Thoracic aorta (tissue), 2 donors: ENCODE data around the gene PDE8B. TPM values are rescaled to one million over a fixed set of nuclear protein-coding genes. Genes with fewer than 3 reads are reported as not detected.
"Not testable (repeated sequence)": the region's sequence is repeated elsewhere in the genome, so short reads cannot be mapped to it uniquely, and the experiment has no call there.

Source experiments
- ATAC-seq: fragments of 150-250 bp; one replicate; pipeline ENCODE4 v1.8.0; 2017; ENCODE audit warnings: low read depth; ENCODE audit not compliant: insufficient number of reproducible peaks, low FRiP score
- DNase-seq: peaks from one replicate; pipeline ENCODE4 v3.0.0-alpha.2; 2020; ENCODE audit warnings: low spot score
- H3K27ac ChIP-seq, 2 donors: fragments of 200-600 bp; sonication (generic); 1 replicate in 1 of 2; 2 replicates in 1 of 2; pipeline ENCODE4 v1.5.1; 2016; ENCODE audit warnings: mild to moderate bottlenecking in 2 of 2, moderate library complexity in 2 of 2
- H3K27me3 ChIP-seq: fragments of 200-600 bp; sonication (generic); replicated peaks from 2 replicates; pipeline ENCODE4 v1.6.0; 2016; ENCODE audit warnings: mild to moderate bottlenecking; ENCODE audit not compliant: insufficient read depth
- H3K36me3 ChIP-seq: fragments of 200-600 bp; sonication (generic); one replicate; pipeline ENCODE4 v1.5.1; 2016
- H3K4me1 ChIP-seq, 2 donors: fragments of 200-600 bp; sonication (generic); 1 replicate in 1 of 2; 2 replicates in 1 of 2; pipeline versions ENCODE4 v1.5.1 to v1.6.0; 2016; ENCODE audit warnings: low read depth in 2 of 2, mild to moderate bottlenecking in 1 of 2; ENCODE audit not compliant: control insufficient read depth in 1 of 2
- H3K4me3 ChIP-seq: fragments of 200-600 bp; sonication (generic); 2 replicates; pipeline ENCODE4 v1.5.1; 2016; ENCODE audit warnings: mild to moderate bottlenecking
- H3K9me3 ChIP-seq: fragments of 200-600 bp; sonication (generic); 2 replicates; pipeline ENCODE4 v1.5.1; 2016
- total RNA-seq, 2 donors: library from RNA; depleted of rRNA; stranded (reverse); fragments of >200 nt; gene quantifications; one replicate each; pipeline versions ENCODE4 v1.1.0 to v1.2.3, GENCODE V29; 2016
- TF ChIP-seq, protein P1 (sequence below): fragments of 200-600 bp; sonication (generic); IDR thresholded peaks from one replicate; pipeline ENCODE4 v1.5.1; 2019; ENCODE audit warnings: antibody characterized with exemption

PDE8B gene
- total RNA-seq, 2 donors from 2014 or later = 22.7 to 59.8 TPM

DNA sequence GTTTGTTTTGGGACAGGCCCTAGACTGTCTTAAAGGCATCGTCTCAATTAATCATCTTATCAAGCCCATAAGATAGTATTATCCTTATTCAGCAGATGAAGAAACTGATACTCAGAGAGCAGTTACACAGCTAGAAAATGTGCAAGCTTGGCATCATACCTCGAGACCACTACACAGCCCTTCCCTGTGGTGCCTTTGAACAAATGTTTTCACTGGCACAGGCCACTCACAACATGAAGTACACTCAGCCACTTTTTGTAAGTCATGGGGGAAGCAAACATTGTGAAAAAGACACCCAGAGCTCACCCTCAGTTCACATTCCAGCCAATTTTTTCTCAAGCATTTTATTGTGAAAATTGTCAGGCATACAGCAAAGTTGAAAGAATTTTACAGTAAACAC, 159.1 kb downstream of the PDE8B start:
- no peaks in the 10 kb centered on the region for H3K27me3 ChIP-seq

DNA sequence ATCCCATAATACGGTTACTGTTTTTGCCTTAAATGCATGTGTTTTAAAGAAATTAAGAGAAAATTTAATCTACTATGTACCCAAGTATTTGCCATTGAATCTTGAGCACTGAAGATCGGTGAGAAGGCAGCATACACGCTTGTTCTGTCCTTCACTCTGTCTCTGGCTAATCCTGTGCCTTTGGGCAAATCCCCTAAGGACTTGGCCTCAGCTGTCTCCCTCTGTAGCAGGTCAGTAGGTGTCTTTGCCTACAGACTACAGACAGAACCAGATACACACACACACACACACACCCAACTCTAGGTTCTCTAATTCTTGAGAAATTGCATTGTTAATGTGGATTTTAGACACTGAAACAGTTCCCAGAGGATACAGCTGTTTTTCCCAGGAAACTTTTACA, 164.2 kb downstream of the PDE8B start:
- Histone ChIP-seq H3K9me3 (no peaks in the 10 kb centered on the region), H3K27ac (no peak overlapping the region), H3K4me3 (no peak overlapping the region), H3K36me3 (no peaks in the 10 kb centered on the region), H3K27me3 (no peaks in the 10 kb centered on the region), H3K4me1 (peaks cover 6 to 22% of the 10 kb centered on the region in 2 donors)
- ATAC-seq = no peak
- TF ChIP-seq, protein P1, sequence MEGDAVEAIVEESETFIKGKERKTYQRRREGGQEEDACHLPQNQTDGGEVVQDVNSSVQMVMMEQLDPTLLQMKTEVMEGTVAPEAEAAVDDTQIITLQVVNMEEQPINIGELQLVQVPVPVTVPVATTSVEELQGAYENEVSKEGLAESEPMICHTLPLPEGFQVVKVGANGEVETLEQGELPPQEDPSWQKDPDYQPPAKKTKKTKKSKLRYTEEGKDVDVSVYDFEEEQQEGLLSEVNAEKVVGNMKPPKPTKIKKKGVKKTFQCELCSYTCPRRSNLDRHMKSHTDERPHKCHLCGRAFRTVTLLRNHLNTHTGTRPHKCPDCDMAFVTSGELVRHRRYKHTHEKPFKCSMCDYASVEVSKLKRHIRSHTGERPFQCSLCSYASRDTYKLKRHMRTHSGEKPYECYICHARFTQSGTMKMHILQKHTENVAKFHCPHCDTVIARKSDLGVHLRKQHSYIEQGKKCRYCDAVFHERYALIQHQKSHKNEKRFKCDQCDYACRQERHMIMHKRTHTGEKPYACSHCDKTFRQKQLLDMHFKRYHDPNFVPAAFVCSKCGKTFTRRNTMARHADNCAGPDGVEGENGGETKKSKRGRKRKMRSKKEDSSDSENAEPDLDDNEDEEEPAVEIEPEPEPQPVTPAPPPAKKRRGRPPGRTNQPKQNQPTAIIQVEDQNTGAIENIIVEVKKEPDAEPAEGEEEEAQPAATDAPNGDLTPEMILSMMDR = no peak
- DNase-seq = no peak

More for the DNA sequence above, 159.1 kb downstream of the PDE8B start:
- ATAC-seq (no peak), DNase-seq (no peak)
- Histone ChIP-seq H3K27ac (peak overlapping the region; percentile 7 to 76), H3K4me1 (peaks cover 16 to 40% of the 10 kb centered on the region in 2 donors), H3K4me3 (no peak overlapping the region), H3K9me3 (no peaks in the 10 kb centered on the region), H3K36me3 (no peaks in the 10 kb centered on the region)
- TF ChIP-seq, protein P1 = no peak

- Histone ChIP-seq H3K27me3 (no peaks in the 10 kb centered on the region), H3K36me3 (no peaks in the 10 kb centered on the region), H3K4me3 (no peak overlapping the region), H3K27ac (no peak overlapping the region), H3K4me1 (peaks cover 0 to 9% of the 10 kb centered on the region in 2 donors), H3K9me3 (no peaks in the 10 kb centered on the region)
- no peak for DNase-seq
- ATAC-seq = no peak
- TF ChIP-seq, protein P1 = no peak
Observed at GRCh38 chr5:77376609-77377300, 166.3 kb downstream of the PDE8B start.

- H3K36me3 ChIP-seq = no peaks in the 10 kb centered on the region
- H3K27me3 ChIP-seq = no peaks in the 10 kb centered on the region
- H3K27ac ChIP-seq = no peak overlapping the region
- ATAC-seq (no peak), DNase-seq (no peak)
- peaks cover 0 to 16% of the 10 kb centered on the region in 2 donors for H3K4me1 ChIP-seq
- no peak overlapping the region for H3K4me3 ChIP-seq
- H3K9me3 ChIP-seq = no peaks in the 10 kb centered on the region
- TF ChIP-seq, protein P1 = no peak
Observed at GRCh38 chr5:77379558-77380061, 169.1 kb downstream of the PDE8B start.

GRCh38 chr5:77380636-77381035, 170.2 kb downstream of the PDE8B start:
- H3K4me3 ChIP-seq = no peak overlapping the region
- H3K27ac ChIP-seq = no peak overlapping the region
- ATAC-seq = no peak
- no peaks in the 10 kb centered on the region for H3K27me3 ChIP-seq
- TF ChIP-seq, protein P1 = no peak
- no peaks in the 10 kb centered on the region for H3K9me3 ChIP-seq
- no peak for DNase-seq
- H3K36me3 ChIP-seq = no peaks in the 10 kb centered on the region
- H3K4me1 ChIP-seq = peaks cover 0 to 7% of the 10 kb centered on the region in 2 donors

GRCh38 chr5:77383336-77383735, 172.9 kb downstream of the PDE8B start:
- peaks cover 0 to 12% of the 10 kb centered on the region in 2 donors for H3K4me1 ChIP-seq
- not testable (repeated sequence) for H3K27ac ChIP-seq, ATAC-seq, H3K27me3 ChIP-seq, DNase-seq, H3K4me3 ChIP-seq, H3K9me3 ChIP-seq, H3K36me3 ChIP-seq

DNA sequence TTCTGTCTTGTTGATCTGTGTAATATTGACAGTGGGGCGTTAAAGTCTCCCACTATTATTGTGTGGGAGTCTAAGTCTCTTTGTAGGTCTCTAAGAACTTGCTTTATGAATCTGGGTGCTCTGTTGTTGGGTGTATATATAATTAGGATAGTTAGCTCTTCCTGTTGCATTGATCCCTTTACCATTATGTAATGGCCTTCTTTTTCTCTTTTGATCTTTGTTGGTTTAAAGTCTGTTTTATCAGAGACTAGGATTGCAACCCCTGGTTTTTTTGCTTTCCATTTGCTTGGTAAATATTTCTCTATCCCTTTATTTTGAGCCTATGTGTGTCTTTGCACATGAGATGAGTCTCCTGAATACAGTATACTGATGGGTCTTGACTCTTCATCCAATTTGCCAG, 175.9 kb downstream of the PDE8B start:
- H3K9me3 ChIP-seq, H3K27me3 ChIP-seq, H3K4me3 ChIP-seq, ATAC-seq, DNase-seq, H3K36me3 ChIP-seq, H3K27ac ChIP-seq: not testable (repeated sequence)
- peaks cover 11 to 41% of the 10 kb centered on the region in 2 donors for H3K4me1 ChIP-seq
